Stimulated activated CD8-positive, alpha-beta memory T cell treated with anti-CD3 and anti-CD28 coated beads, Interleukin-15, amount 100 ng/mL, for 24 hours (primary cell): ENCODE results near the gene SPATA3.
"Not testable (repeated sequence)": the region's sequence is repeated elsewhere in the genome, so short reads cannot be mapped to it uniquely, and the experiment has no call there.

Experiments
- DNase-seq: peaks from one replicate; pipeline ENCODE4 v3.0.0-alpha.2; 2020; ENCODE audit warnings: low read depth

Gene SPATA3

GRCh38 chr2:230998882-230999281 lies 3.0 kb downstream of the SPATA3 start:
- DNase-seq = no peak

- no peak for DNase-seq
Observed at GRCh38 chr2:230999477-230999876, 3.6 kb downstream of the SPATA3 start.

- DNase-seq = no peak
Observed at GRCh38 chr2:231000211-231000904, 4.4 kb downstream of the SPATA3 start.

- no peak for DNase-seq
Observed at GRCh38 chr2:231001036-231001435, 5.1 kb downstream of the SPATA3 start.

GRCh38 chr2:231001921-231002320 lies 6.0 kb downstream of the SPATA3 start:
- no peak for DNase-seq

GRCh38 chr2:231002641-231003040 lies 6.7 kb downstream of the SPATA3 start:
- DNase-seq = no peak

GRCh38 chr2:231003186-231003585 lies 7.3 kb downstream of the SPATA3 start:
- no peak for DNase-seq

GRCh38 chr2:231004930-231005329 lies 9.0 kb downstream of the SPATA3 start:
- DNase-seq = not testable (repeated sequence)

GRCh38 chr2:231007286-231008098 lies 11.6 kb downstream of the SPATA3 start:
- DNase-seq = no peak

GRCh38 chr2:231008131-231008530 lies 12.2 kb downstream of the SPATA3 start:
- no peak for DNase-seq

- DNase-seq = no peak
Observed at GRCh38 chr2:231009236-231009919, 13.5 kb downstream of the SPATA3 start.

- no peak for DNase-seq
Observed at GRCh38 chr2:231010201-231010730, 14.3 kb downstream of the SPATA3 start.

GRCh38 chr2:231011526-231011925 lies 15.6 kb downstream of the SPATA3 start:
- no peak for DNase-seq

- DNase-seq = no peak
Observed at GRCh38 chr2:231012463-231012862, 16.5 kb downstream of the SPATA3 start.

GRCh38 chr2:231013820-231014219 lies 17.9 kb downstream of the SPATA3 start:
- no peak for DNase-seq

- DNase-seq = no peak
Observed at GRCh38 chr2:231015478-231015877, 19.6 kb downstream of the SPATA3 start.

GRCh38 chr2:231015926-231016325 lies 20.0 kb downstream of the SPATA3 start:
- no peak for DNase-seq

GRCh38 chr2:231016566-231017230 lies 20.8 kb downstream of the SPATA3 start:
- no peak for DNase-seq

- DNase-seq = no peak
Observed at GRCh38 chr2:231017231-231017598, 21.3 kb downstream of the SPATA3 start.

GRCh38 chr2:231018184-231018583 lies 22.3 kb downstream of the SPATA3 start:
- DNase-seq = no peak

GRCh38 chr2:231025059-231025458 lies 29.1 kb downstream of the SPATA3 start:
- not testable (repeated sequence) for DNase-seq

GRCh38 chr2:231028889-231029288 lies 33.0 kb downstream of the SPATA3 start:
- DNase-seq = no peak
